ENCODE results near the gene RBM18. TPM values are rescaled to one million over a fixed set of nuclear protein-coding genes. Genes with fewer than 3 reads are reported as not detected.
A peak's percentile ranks its signal among the peaks of the same experiment; 100 is the strongest.

The RBM18 gene
- total RNA-seq, 3 donors from 2014 or later (not counting 1 experiment from before 2014, with no cell fraction given): 24.9 to 30.9 (median 29.7) TPM

DNA sequence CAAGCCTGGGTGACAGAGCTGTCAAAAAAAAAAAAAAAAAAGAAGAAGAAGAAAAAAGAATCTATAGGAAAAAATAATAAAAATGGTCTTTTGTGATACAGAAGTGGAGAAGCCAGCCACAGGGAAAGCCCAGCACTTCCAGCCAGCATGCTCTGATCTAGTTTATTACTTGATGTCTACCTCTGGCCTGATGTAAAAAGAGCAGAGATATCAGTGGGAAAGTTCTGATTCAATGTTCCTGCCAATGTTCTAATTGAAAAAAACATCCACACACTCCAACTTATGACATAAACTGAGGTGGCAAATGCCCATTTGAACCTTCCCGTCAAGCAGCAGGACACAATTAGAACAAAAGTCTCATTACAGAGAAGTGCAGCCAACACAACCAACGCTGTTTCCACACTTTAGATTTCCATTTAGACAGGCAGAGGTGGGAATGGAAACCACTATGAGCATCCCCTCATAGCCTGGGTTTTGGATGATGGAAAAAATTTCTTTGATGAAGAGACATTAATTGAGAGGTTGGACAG is 5.7 kb downstream of the RBM18 start:
- no peak for ATAC-seq

DNA sequence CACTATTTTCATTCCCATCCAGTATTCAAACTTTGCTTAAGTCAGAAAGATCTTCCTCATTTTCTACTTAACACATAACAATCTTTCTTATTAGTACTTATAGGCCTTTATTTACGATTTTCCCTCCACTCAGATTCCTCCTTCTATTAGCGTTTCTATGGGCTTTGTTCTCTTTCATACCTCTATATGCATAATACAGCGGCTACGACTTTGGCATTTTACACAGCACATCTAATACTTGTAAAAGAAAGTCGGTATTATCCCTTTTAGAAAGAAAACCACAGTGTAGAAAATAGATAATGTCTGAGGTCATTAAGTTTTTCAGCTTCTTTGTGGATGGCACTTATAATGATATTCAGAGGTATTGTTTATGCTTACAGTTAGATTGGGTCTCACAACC is 8.4 kb downstream of the RBM18 start:
- H3K4me1 Mint-ChIP-seq: peaks cover 26 to 34% of the 10 kb centered on the region in 2 donors
- Histone ChIP-seq H3K36me3 (ENCODE audit: control insufficient read depth, insufficient read depth, low read length) (peaks cover 63% of the 10 kb centered on the region), H3K4me1 (ENCODE audit: control insufficient read depth, insufficient read depth, low read length) (no peaks in the 10 kb centered on the region), H3K9me3 (ENCODE audit: control insufficient read depth, insufficient read depth, low read length) (no peaks in the 10 kb centered on the region), H3K27ac (ENCODE audit: low read length) (no peak overlapping the region), H3K4me3 (ENCODE audit: low read length) (no peak overlapping the region), H3K27me3 (ENCODE audit: control insufficient read depth, insufficient read depth, low read length) (no peaks in the 10 kb centered on the region)
- ATAC-seq: no peak
- H3K27me3 Mint-ChIP-seq (ENCODE audit: low read depth in 2 of 2): no peaks in the 10 kb centered on the region
- WGBS (ENCODE audit: insufficient coverage): 93% methylated on average over 2 of the region's 5 CpGs
- TF ChIP-seq, protein P1, sequence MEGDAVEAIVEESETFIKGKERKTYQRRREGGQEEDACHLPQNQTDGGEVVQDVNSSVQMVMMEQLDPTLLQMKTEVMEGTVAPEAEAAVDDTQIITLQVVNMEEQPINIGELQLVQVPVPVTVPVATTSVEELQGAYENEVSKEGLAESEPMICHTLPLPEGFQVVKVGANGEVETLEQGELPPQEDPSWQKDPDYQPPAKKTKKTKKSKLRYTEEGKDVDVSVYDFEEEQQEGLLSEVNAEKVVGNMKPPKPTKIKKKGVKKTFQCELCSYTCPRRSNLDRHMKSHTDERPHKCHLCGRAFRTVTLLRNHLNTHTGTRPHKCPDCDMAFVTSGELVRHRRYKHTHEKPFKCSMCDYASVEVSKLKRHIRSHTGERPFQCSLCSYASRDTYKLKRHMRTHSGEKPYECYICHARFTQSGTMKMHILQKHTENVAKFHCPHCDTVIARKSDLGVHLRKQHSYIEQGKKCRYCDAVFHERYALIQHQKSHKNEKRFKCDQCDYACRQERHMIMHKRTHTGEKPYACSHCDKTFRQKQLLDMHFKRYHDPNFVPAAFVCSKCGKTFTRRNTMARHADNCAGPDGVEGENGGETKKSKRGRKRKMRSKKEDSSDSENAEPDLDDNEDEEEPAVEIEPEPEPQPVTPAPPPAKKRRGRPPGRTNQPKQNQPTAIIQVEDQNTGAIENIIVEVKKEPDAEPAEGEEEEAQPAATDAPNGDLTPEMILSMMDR (IDR thresholded peaks at IDR 0.05): no peak
- H3K36me3 Mint-ChIP-seq: peaks cover 14% of the 10 kb centered on the region
- no peak for DNase-seq
- no peaks in the 10 kb centered on the region for H3K9me3 Mint-ChIP-seq
- H3K4me3 Mint-ChIP-seq: no peak overlapping the region
- intact Hi-C loops (cut with micrococcal nuclease): no loop called here
- H3K27ac Mint-ChIP-seq: peak overlapping the region in 1 of 2 donors; percentile 11

More for the DNA sequence above, 5.7 kb downstream of the RBM18 start:
- peaks cover 10% of the 10 kb centered on the region for H3K4me1 ChIP-seq (ENCODE audit: control insufficient read depth, insufficient read depth, low read length)
- no peak for DNase-seq
- peaks cover 47 to 49% of the 10 kb centered on the region in 2 donors for H3K4me1 Mint-ChIP-seq
- H3K4me3 ChIP-seq (ENCODE audit: low read length): no peak overlapping the region
- H3K27me3 ChIP-seq (ENCODE audit: control insufficient read depth, insufficient read depth, low read length): no peaks in the 10 kb centered on the region
- H3K27ac Mint-ChIP-seq: no peak overlapping the region
- no peak overlapping the region for H3K27ac ChIP-seq (ENCODE audit: low read length)
- intact Hi-C loops (cut with micrococcal nuclease): no loop called here
- peaks cover 46% of the 10 kb centered on the region for H3K36me3 ChIP-seq (ENCODE audit: control insufficient read depth, insufficient read depth, low read length)
- no peak overlapping the region for H3K4me3 Mint-ChIP-seq
- H3K36me3 Mint-ChIP-seq: peaks cover 11% of the 10 kb centered on the region
- no peaks in the 10 kb centered on the region for H3K9me3 ChIP-seq (ENCODE audit: control insufficient read depth, insufficient read depth, low read length)
- no peaks in the 10 kb centered on the region for H3K27me3 Mint-ChIP-seq (ENCODE audit: low read depth in 2 of 2)
- H3K9me3 Mint-ChIP-seq: no peaks in the 10 kb centered on the region
- TF ChIP-seq, protein P1 (IDR thresholded peaks at IDR 0.05): no peak
- WGBS (ENCODE audit: insufficient coverage): 93% methylated on average over 2 of the region's 2 CpGs

DNA sequence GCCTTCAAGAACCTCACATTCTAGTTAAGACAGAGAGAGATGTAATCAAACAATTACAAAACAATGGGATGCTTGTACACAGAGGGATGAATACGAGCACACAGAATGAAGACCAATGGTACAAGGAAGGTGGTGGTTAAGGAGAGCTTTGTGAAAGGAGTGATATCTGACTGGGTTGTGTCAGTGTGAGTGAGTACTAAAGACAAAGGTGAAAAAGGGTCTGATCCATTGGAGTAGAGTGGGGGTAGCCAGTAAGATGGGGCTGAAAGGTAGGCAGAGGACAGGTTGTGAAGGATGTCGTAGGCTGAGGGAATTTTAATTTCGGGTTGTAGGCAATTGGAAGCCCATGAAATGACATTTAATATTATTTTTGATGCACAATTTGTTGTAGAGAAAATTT is 9.9 kb downstream of the RBM18 start:
- H3K27me3 Mint-ChIP-seq (ENCODE audit: low read depth in 2 of 2): no peaks in the 10 kb centered on the region
- H3K4me3 Mint-ChIP-seq: no peak overlapping the region
- H3K27ac Mint-ChIP-seq: peak overlapping the region in 1 of 2 donors; percentile 1
- H3K4me1 Mint-ChIP-seq: peaks cover 21 to 28% of the 10 kb centered on the region in 2 donors
- no peaks in the 10 kb centered on the region for H3K4me1 ChIP-seq (ENCODE audit: control insufficient read depth, insufficient read depth, low read length)
- H3K4me3 ChIP-seq (ENCODE audit: low read length): no peak overlapping the region
- DNase-seq: no peak
- peaks cover 7% of the 10 kb centered on the region for H3K36me3 Mint-ChIP-seq
- H3K27ac ChIP-seq (ENCODE audit: low read length): no peak overlapping the region
- H3K9me3 ChIP-seq (ENCODE audit: control insufficient read depth, insufficient read depth, low read length): no peaks in the 10 kb centered on the region
- H3K36me3 ChIP-seq (ENCODE audit: control insufficient read depth, insufficient read depth, low read length): peaks cover 60% of the 10 kb centered on the region
- no peaks in the 10 kb centered on the region for H3K9me3 Mint-ChIP-seq
- no peaks in the 10 kb centered on the region for H3K27me3 ChIP-seq (ENCODE audit: control insufficient read depth, insufficient read depth, low read length)
- TF ChIP-seq, protein P1 (IDR thresholded peaks at IDR 0.05): no peak
- intact Hi-C loops (cut with micrococcal nuclease): no loop called here
- ATAC-seq: no peak
- WGBS (ENCODE audit: insufficient coverage): 97% methylated on average over 3 of the region's 3 CpGs

DNA sequence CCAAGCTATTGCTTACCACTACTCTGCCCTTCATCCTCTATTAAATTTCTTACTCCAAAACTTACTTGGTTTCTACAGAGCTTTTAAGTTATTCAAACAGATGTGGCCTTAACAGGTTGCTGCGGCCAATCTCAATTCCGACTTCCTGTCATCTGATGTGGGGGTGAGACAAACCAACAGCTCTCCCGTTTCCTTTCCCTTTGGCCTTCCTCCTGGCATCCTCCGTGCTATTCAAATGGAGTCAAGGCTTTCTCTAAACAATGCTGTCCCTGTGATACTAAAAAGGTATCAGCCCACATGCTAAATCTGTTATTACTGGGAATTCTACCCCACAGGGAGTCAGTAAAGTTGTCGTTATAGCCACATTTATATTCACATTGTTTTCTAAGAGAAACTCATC is 11.8 kb downstream of the RBM18 start:
- intact Hi-C loops (cut with micrococcal nuclease): no loop called here
- Histone ChIP-seq H3K9me3 (ENCODE audit: control insufficient read depth, insufficient read depth, low read length) (no peaks in the 10 kb centered on the region), H3K4me1 (ENCODE audit: control insufficient read depth, insufficient read depth, low read length) (no peaks in the 10 kb centered on the region), H3K27me3 (ENCODE audit: control insufficient read depth, insufficient read depth, low read length) (no peaks in the 10 kb centered on the region), H3K36me3 (ENCODE audit: control insufficient read depth, insufficient read depth, low read length) (peaks cover 65% of the 10 kb centered on the region), H3K4me3 (ENCODE audit: low read length) (no peak overlapping the region), H3K27ac (ENCODE audit: low read length) (no peak overlapping the region)
- H3K27ac Mint-ChIP-seq: peak overlapping the region; percentile 52 to 57
- TF ChIP-seq, protein P1 (IDR thresholded peaks at IDR 0.05): no peak
- 96% methylated on average over 4 of the region's 5 CpGs for WGBS (ENCODE audit: insufficient coverage)
- DNase-seq: no peak
- no peaks in the 10 kb centered on the region for H3K9me3 Mint-ChIP-seq
- ATAC-seq: no peak
- H3K4me1 Mint-ChIP-seq: peaks cover 21 to 23% of the 10 kb centered on the region in 2 donors
- peaks cover 7% of the 10 kb centered on the region for H3K36me3 Mint-ChIP-seq
- H3K4me3 Mint-ChIP-seq: no peak overlapping the region
- H3K27me3 Mint-ChIP-seq (ENCODE audit: low read depth in 2 of 2): no peaks in the 10 kb centered on the region

Measured in natural killer cell (primary cell).